HEK293 (cell line): ENCODE data around the gene ESPNL.
"Not testable (repeated sequence)": the region's sequence is repeated elsewhere in the genome, so short reads cannot be mapped to it uniquely, and the experiment has no call there.

ENCODE experiments used
- CTCF ChIA-PET: fragments of 350-600 bp; formaldehyde crosslinking; extraction: SDS; loops from one replicate; lab custom pipeline; 2021; ENCODE audit warnings: antibody characterized with exemption; lab: Yijun Ruan, JAX
- POLR2A ChIA-PET: fragments of 300-600 bp; formaldehyde crosslinking; extraction: SDS; loops from one replicate; lab custom pipeline; 2020; ENCODE audit warnings: antibody characterized with exemption, inconsistent platforms; lab: Yijun Ruan, JAX
- H3K27ac ChIP-seq: fragments of 200-500 bp; sonication (Bioruptor generic); 2 replicates; pipeline ENCODE4 v1.5.1; 2014; ENCODE audit warnings: low read depth, low read length, control low read depth, inconsistent platforms; ENCODE audit errors: extremely low read depth
- H3K36me3 ChIP-seq, 2 experiments: fragments of 200-500 bp in 1 of 2; sonication (Bioruptor generic) in 1 of 2; 1 replicate in 1 of 2; 2 replicates in 1 of 2; pipeline ENCODE4 v1.5.1; 2014 to 2017; ENCODE audit warnings: inconsistent platforms in 2 of 2, low read length in 2 of 2; ENCODE audit not compliant: control insufficient read depth in 2 of 2, insufficient read depth in 1 of 2
- H3K4me1 ChIP-seq: fragments of 200-500 bp; sonication (Bioruptor generic); 2 replicates; pipeline ENCODE4 v1.5.1; 2014; ENCODE audit warnings: mild to moderate bottlenecking, low read length, inconsistent platforms; ENCODE audit not compliant: control insufficient read depth, insufficient read depth
- H3K4me3 ChIP-seq: 2 replicates; pipeline ENCODE4 v1.5.1; 2011; ENCODE audit warnings: low read depth, mild to moderate bottlenecking, control low read depth, low read length, moderate library complexity
- H3K9me3 ChIP-seq: fragments of 200-500 bp; sonication (Bioruptor generic); 2 replicates; pipeline ENCODE4 v1.5.1; 2014; ENCODE audit warnings: low read depth, low read length, inconsistent platforms; ENCODE audit not compliant: control insufficient read depth, insufficient read depth
- ATF2 ChIP-seq: fragments of 450-650 bp; formaldehyde crosslinking; IDR thresholded peaks from 2 replicates; pipeline ENCODE4 v1.5.1; 2016; ENCODE audit warnings: missing biosample characterization, missing genetic modification characterization, low read depth
- HIC1 ChIP-seq: fragments of 450-650 bp; formaldehyde crosslinking; IDR thresholded peaks from 2 replicates; pipeline ENCODE4 v1.5.1; 2016; ENCODE audit warnings: missing biosample characterization, missing genetic modification characterization
- KLF10 ChIP-seq: fragments of 450-650 bp; IDR thresholded peaks from 2 replicates; pipeline ENCODE4 v1.5.1; 2018; ENCODE audit warnings: missing biosample characterization, mild to moderate bottlenecking, missing genetic modification characterization
- YY1 ChIP-seq: fragments of 450-650 bp; formaldehyde crosslinking; IDR thresholded peaks from 2 replicates; pipeline ENCODE4 v1.5.1; 2018; ENCODE audit warnings: missing biosample characterization, missing genetic modification characterization
- ZBTB26 ChIP-seq: fragments of 450-650 bp; formaldehyde crosslinking; optimal IDR thresholded peaks from 2 replicates; pipeline ENCODE3; 2016; ENCODE audit warnings: missing biosample characterization, mild to moderate bottlenecking, missing genetic modification characterization
- ZNF184 ChIP-seq: fragments of 450-650 bp; IDR thresholded peaks from 2 replicates; pipeline ENCODE4 v1.5.1; 2018; ENCODE audit warnings: missing biosample characterization, mild to moderate bottlenecking, missing genetic modification characterization
- ZNF202 ChIP-seq: fragments of 450-650 bp; formaldehyde crosslinking; IDR thresholded peaks from 2 replicates; pipeline ENCODE4 v1.5.1; 2016; ENCODE audit warnings: missing biosample characterization, missing genetic modification characterization, borderline replicate concordance
- ZNF239 ChIP-seq: fragments of 450-650 bp; formaldehyde crosslinking; IDR thresholded peaks from 2 replicates; pipeline ENCODE4 v1.5.1; 2016; ENCODE audit warnings: missing biosample characterization, missing genetic modification characterization
- ZNF37A ChIP-seq: fragments of 450-650 bp; IDR thresholded peaks from 2 replicates; pipeline ENCODE4 v1.5.1; 2018; ENCODE audit warnings: missing biosample characterization, missing genetic modification characterization
- ZNF521 ChIP-seq: fragments of 450-650 bp; formaldehyde crosslinking; IDR thresholded peaks from 2 replicates; pipeline ENCODE4 v1.5.1; 2017; ENCODE audit warnings: missing biosample characterization, mild to moderate bottlenecking, missing genetic modification characterization
- ZNF610 ChIP-seq: fragments of 450-650 bp; formaldehyde crosslinking; IDR thresholded peaks from 2 replicates; pipeline ENCODE4 v1.5.1; 2016; ENCODE audit warnings: missing biosample characterization, missing genetic modification characterization, borderline replicate concordance
- ZNF768 ChIP-seq: fragments of 450-650 bp; formaldehyde crosslinking; IDR thresholded peaks from 2 replicates; pipeline ENCODE4 v1.5.1; 2018; ENCODE audit warnings: missing biosample characterization, mild to moderate bottlenecking, missing genetic modification characterization
- ZNF792 ChIP-seq: fragments of 450-650 bp; formaldehyde crosslinking; IDR thresholded peaks from 2 replicates; pipeline ENCODE4 v1.5.1; 2016; ENCODE audit warnings: missing biosample characterization, missing genetic modification characterization
- ZSCAN18 ChIP-seq: fragments of 450-650 bp; formaldehyde crosslinking; IDR thresholded peaks from 2 replicates; pipeline ENCODE4 v1.5.1; 2016; ENCODE audit warnings: missing biosample characterization, missing genetic modification characterization
- ZSCAN30 ChIP-seq: fragments of 450-650 bp; IDR thresholded peaks from 2 replicates; pipeline ENCODE4 v1.5.1; 2018; ENCODE audit warnings: missing biosample characterization, mild to moderate bottlenecking, missing genetic modification characterization, moderate library complexity
- TF ChIP-seq, protein P1 (sequence below): fragments of 450-650 bp; formaldehyde crosslinking; IDR thresholded peaks from 2 replicates; pipeline ENCODE4 v1.5.1; 2016; ENCODE audit warnings: missing biosample characterization, missing genetic modification characterization
- TF ChIP-seq, protein P2 (sequence below): fragments of 450-650 bp; formaldehyde crosslinking; IDR thresholded peaks from 2 replicates; pipeline ENCODE4 v1.5.1; 2016; ENCODE audit warnings: missing biosample characterization, missing genetic modification characterization, low read depth

Gene ESPNL

GRCh38 chr2:238066218-238066617, 33.9 kb upstream of the ESPNL start (continued):
- TF ChIP-seq HIC1 (tag by site-specific recombination) (no peak), ZNF610 (tag by site-specific recombination) (no peak), ATF2 (tag by site-specific recombination) (no peak), ZNF792 (tag by site-specific recombination) (no peak), ZNF768 (tag by site-specific recombination) (no peak), ZNF184 (tag by site-specific recombination) (no peak)
- TF ChIP-seq, all 188 proteins: peak for 0

- H3K4me1 ChIP-seq, H3K4me3 ChIP-seq, H3K27ac ChIP-seq, H3K9me3 ChIP-seq, CTCF ChIA-PET, POLR2A ChIA-PET: not testable (repeated sequence)
- H3K36me3 ChIP-seq: peaks cover 37 to 78% of the 10 kb centered on the region in 2 experiments
Measured at GRCh38 chr2:238066718-238067117, 33.4 kb upstream of the ESPNL start.

DNA sequence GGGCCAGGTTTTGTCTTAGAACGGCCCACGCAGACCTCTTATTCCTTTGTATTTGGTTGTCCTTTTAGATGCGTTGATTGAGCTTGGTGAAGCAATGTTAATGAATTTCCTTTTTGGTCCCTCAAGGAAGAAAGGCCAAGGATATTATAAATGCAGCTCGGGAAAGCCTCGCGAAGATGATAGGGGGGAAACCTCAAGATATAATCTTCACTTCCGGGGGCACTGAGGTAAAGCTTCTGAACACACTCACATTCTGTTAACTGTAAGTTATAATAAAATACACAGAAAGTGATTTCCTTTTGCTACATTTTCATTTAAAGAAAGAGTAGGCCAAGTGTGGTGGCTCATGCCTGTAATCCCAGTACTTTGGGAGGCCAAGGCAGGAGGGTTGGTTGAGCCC, 32.2 kb upstream of the ESPNL start:
- H3K4me3 ChIP-seq: no peak overlapping the region
- ChIA-PET POLR2A (no interaction called here), CTCF (no interaction called here)
- H3K4me1 ChIP-seq: no peaks in the 10 kb centered on the region
- peaks cover 44 to 90% of the 10 kb centered on the region in 2 experiments for H3K36me3 ChIP-seq
- no peaks in the 10 kb centered on the region for H3K9me3 ChIP-seq
- TF ChIP-seq ZNF521: no peak
- TF ChIP-seq ZBTB26 (tag by site-specific recombination): no peak
- TF ChIP-seq ZNF37A: no peak
- TF ChIP-seq KLF10 (tag by site-specific recombination): no peak
- no peak for TF ChIP-seq ZSCAN18
- TF ChIP-seq, protein P1, sequence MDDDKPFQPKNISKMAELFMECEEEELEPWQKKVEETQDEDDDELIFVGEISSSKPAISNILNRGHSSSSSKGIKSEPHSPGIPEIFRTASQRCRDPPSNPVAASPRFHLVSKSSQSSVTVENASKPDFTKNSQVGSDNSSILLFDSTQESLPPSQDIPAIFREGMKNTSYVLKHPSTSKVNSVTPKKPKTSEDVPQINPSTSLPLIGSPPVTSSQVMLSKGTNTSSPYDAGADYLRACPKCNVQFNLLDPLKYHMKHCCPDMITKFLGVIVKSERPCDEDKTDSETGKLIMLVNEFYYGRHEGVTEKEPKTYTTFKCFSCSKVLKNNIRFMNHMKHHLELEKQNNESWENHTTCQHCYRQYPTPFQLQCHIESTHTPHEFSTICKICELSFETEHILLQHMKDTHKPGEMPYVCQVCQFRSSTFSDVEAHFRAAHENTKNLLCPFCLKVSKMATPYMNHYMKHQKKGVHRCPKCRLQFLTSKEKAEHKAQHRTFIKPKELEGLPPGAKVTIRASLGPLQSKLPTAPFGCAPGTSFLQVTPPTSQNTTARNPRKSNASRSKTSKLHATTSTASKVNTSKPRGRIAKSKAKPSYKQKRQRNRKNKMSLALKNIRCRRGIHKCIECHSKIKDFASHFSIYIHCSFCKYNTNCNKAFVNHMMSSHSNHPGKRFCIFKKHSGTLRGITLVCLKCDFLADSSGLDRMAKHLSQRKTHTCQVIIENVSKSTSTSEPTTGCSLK (tag by site-specific recombination): no peak
- TF ChIP-seq, protein P2, sequence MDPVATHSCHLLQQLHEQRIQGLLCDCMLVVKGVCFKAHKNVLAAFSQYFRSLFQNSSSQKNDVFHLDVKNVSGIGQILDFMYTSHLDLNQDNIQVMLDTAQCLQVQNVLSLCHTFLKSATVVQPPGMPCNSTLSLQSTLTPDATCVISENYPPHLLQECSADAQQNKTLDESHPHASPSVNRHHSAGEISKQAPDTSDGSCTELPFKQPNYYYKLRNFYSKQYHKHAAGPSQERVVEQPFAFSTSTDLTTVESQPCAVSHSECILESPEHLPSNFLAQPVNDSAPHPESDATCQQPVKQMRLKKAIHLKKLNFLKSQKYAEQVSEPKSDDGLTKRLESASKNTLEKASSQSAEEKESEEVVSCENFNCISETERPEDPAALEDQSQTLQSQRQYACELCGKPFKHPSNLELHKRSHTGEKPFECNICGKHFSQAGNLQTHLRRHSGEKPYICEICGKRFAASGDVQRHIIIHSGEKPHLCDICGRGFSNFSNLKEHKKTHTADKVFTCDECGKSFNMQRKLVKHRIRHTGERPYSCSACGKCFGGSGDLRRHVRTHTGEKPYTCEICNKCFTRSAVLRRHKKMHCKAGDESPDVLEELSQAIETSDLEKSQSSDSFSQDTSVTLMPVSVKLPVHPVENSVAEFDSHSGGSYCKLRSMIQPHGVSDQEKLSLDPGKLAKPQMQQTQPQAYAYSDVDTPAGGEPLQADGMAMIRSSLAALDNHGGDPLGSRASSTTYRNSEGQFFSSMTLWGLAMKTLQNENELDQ (tag by site-specific recombination): no peak
- TF ChIP-seq ZNF239 (tag by site-specific recombination): no peak
- TF ChIP-seq YY1 (tag by site-specific recombination): no peak
- TF ChIP-seq ZSCAN30: no peak
- TF ChIP-seq ZNF202 (tag by site-specific recombination): no peak
- H3K27ac ChIP-seq: no peak overlapping the region
